Vagina (tissue), 2 donors: Measurements from ENCODE around the gene KCNQ4. TPM values are rescaled to one million over a fixed set of nuclear protein-coding genes. Genes with fewer than 3 reads are reported as not detected.

ENCODE experiments used
- DNase-seq, 2 donors: peaks; one replicate each; pipeline ENCODE4 v3.0.0-alpha.2; 2017; ENCODE audit errors: extremely low spot score in 2 of 2
- H3K27ac ChIP-seq: fragments of 200-600 bp; sonication (generic); one replicate; pipeline ENCODE4 v1.5.1; 2019
- H3K27me3 ChIP-seq: fragments of 200-600 bp; sonication (generic); one replicate; pipeline ENCODE4 v1.5.1; 2019
- H3K36me3 ChIP-seq, 2 donors: fragments of 200-600 bp; sonication (generic); one replicate each; pipeline ENCODE4 v1.5.1; 2017 to 2019
- H3K4me1 ChIP-seq: fragments of 200-600 bp; sonication (generic); one replicate; pipeline ENCODE4 v1.5.1; 2019
- H3K4me3 ChIP-seq, 2 donors: fragments of 200-600 bp; sonication (generic); 1 replicate in 1 of 2; 2 replicates in 1 of 2; pipeline ENCODE4 v1.5.1; 2016 to 2019
- H3K9me3 ChIP-seq: fragments of 200-600 bp; sonication (generic); one replicate; pipeline ENCODE4 v1.5.1; 2019
- POLR2A ChIP-seq, 2 donors: fragments of 450-650 bp; IDR thresholded peaks; one replicate each; pipeline ENCODE4 v1.6.1; 2017; ENCODE audit warnings: antibody characterized with exemption in 2 of 2, mild to moderate bottlenecking in 2 of 2, moderate library complexity in 2 of 2
- POLR2AphosphoS5 ChIP-seq, 2 donors: sonication (generic); formaldehyde crosslinking; IDR thresholded peaks; one replicate each; pipeline ENCODE4 v1.9.0; 2017; ENCODE audit warnings: antibody characterized with exemption in 2 of 2, mild to moderate bottlenecking in 2 of 2, low read depth in 1 of 2; ENCODE audit not compliant: insufficient read depth in 1 of 2
- intact Hi-C: fragments of 100-400 bp; cut with DNase I; formaldehyde crosslinking; loops from one replicate; pipeline ENCODE4 v1.15.1; 2023
- total RNA-seq: library from RNA; depleted of rRNA; stranded (reverse); fragments of >200 nt; gene quantifications from one replicate; pipeline ENCODE4 v1.2.3, GENCODE V29; 2016
- TF ChIP-seq, protein P1 (sequence below), 3 experiments: fragments of 450-650 bp in 2 of 3; fragments of 200-600 bp in 1 of 3; sonication (generic) in 1 of 3; IDR thresholded peaks; one replicate each; pipeline ENCODE4 v1.5.1; 2017 to 2019; ENCODE audit warnings: antibody characterized with exemption in 3 of 3, mild to moderate bottlenecking in 2 of 3, moderate library complexity in 2 of 3

Gene KCNQ4
- total RNA-seq, 1 donor from 2014 or later = 2.0 TPM

DNA sequence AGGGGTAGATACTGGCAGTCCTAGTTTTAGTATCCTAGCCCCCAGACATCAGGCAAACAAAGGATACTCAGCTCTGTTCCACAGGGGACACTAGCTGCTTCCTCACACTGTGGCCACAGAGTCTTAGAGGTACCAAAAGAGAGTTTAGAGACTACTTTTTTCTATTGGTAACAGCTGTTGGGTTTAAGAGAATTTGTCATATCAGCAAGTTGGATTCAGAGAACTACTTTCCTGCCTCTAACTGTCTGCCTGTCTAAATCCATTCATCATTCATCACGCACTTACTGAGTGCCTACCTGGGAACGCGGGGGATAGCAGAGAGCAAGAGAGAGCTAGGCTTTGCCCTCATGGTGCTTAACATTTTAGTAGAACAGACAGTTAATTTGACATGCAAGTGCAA, 27.1 kb upstream of the KCNQ4 start:
- Histone ChIP-seq H3K36me3 (peaks cover 0 to 71% of the 10 kb centered on the region in 2 donors), H3K4me3 (no peak overlapping the region), H3K27me3 (no peaks in the 10 kb centered on the region), H3K9me3 (no peaks in the 10 kb centered on the region), H3K27ac (no peak overlapping the region), H3K4me1 (no peaks in the 10 kb centered on the region)
- DNase-seq = no peak
- TF ChIP-seq, protein P1, sequence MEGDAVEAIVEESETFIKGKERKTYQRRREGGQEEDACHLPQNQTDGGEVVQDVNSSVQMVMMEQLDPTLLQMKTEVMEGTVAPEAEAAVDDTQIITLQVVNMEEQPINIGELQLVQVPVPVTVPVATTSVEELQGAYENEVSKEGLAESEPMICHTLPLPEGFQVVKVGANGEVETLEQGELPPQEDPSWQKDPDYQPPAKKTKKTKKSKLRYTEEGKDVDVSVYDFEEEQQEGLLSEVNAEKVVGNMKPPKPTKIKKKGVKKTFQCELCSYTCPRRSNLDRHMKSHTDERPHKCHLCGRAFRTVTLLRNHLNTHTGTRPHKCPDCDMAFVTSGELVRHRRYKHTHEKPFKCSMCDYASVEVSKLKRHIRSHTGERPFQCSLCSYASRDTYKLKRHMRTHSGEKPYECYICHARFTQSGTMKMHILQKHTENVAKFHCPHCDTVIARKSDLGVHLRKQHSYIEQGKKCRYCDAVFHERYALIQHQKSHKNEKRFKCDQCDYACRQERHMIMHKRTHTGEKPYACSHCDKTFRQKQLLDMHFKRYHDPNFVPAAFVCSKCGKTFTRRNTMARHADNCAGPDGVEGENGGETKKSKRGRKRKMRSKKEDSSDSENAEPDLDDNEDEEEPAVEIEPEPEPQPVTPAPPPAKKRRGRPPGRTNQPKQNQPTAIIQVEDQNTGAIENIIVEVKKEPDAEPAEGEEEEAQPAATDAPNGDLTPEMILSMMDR (IDR thresholded peaks at IDR 0.05) = no peak
- no peak for TF ChIP-seq POLR2A (IDR thresholded peaks at IDR 0.05)
- TF ChIP-seq POLR2AphosphoS5 (IDR thresholded peaks at IDR 0.05; ENCODE audit: insufficient read depth in 1 of 2, low read depth in 1 of 2) = no peak
- intact Hi-C loops = no loop called here

DNA sequence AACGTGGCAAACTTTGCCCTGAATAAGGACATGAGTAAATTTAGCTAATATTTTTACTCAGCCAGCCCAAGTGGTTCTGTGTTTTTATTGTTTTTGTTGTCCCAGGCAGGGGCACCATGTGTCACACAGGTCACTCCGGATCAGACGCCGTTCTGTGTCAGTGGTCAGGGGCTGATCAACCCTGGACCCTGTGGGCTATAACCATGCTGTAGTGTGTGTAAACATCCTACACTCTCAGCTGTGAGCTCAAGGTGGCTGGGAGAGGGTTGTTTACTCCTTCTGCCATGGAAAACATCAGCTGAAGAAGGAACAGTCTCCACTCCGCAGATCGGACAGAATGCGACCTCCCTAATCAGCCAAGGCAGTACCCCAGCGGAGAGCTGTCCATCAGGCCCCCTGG, 26.5 kb upstream of the KCNQ4 start:
- intact Hi-C loops = no loop called here

DNA sequence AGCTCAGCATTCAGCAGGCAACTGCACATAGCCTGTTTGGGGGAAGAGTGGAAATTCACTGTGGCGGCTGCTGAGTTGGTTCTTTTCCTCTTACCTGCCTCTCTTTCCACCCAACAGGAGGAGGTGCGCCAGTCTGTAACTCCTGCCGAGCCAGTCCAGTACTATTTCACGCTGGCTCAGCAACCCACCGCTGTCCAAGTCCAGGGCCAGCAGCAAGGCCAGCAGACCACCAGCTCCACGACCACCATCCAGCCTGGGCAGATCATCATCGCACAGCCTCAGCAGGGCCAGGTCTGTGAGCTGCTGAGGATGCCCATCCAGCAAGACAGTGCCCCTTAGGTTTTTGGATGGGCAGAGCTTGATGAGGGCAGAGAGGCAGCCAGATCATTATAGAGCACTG, 25.6 kb upstream of the KCNQ4 start:
- intact Hi-C loops = no loop called here
- no peak overlapping the region for H3K4me3 ChIP-seq
- H3K27ac ChIP-seq = no peak overlapping the region
- TF ChIP-seq POLR2A (IDR thresholded peaks at IDR 0.05) = no peak
- TF ChIP-seq POLR2AphosphoS5 (IDR thresholded peaks at IDR 0.05; ENCODE audit: insufficient read depth in 1 of 2, low read depth in 1 of 2) = no peak
- TF ChIP-seq, protein P1 (IDR thresholded peaks at IDR 0.05) = no peak
- no peaks in the 10 kb centered on the region for H3K4me1 ChIP-seq
- peaks cover 0 to 80% of the 10 kb centered on the region in 2 donors for H3K36me3 ChIP-seq
- H3K27me3 ChIP-seq = no peaks in the 10 kb centered on the region
- no peaks in the 10 kb centered on the region for H3K9me3 ChIP-seq
- no peak for DNase-seq

More for the DNA sequence above, 26.5 kb upstream of the KCNQ4 start:
- H3K36me3 ChIP-seq = peaks cover 0 to 73% of the 10 kb centered on the region in 2 donors
- no peaks in the 10 kb centered on the region for H3K27me3 ChIP-seq
- no peak overlapping the region for H3K4me3 ChIP-seq
- DNase-seq = no peak
- TF ChIP-seq POLR2AphosphoS5 (IDR thresholded peaks at IDR 0.05; ENCODE audit: insufficient read depth in 1 of 2, low read depth in 1 of 2) = no peak
- no peak overlapping the region for H3K27ac ChIP-seq
- no peaks in the 10 kb centered on the region for H3K9me3 ChIP-seq
- no peaks in the 10 kb centered on the region for H3K4me1 ChIP-seq

DNA sequence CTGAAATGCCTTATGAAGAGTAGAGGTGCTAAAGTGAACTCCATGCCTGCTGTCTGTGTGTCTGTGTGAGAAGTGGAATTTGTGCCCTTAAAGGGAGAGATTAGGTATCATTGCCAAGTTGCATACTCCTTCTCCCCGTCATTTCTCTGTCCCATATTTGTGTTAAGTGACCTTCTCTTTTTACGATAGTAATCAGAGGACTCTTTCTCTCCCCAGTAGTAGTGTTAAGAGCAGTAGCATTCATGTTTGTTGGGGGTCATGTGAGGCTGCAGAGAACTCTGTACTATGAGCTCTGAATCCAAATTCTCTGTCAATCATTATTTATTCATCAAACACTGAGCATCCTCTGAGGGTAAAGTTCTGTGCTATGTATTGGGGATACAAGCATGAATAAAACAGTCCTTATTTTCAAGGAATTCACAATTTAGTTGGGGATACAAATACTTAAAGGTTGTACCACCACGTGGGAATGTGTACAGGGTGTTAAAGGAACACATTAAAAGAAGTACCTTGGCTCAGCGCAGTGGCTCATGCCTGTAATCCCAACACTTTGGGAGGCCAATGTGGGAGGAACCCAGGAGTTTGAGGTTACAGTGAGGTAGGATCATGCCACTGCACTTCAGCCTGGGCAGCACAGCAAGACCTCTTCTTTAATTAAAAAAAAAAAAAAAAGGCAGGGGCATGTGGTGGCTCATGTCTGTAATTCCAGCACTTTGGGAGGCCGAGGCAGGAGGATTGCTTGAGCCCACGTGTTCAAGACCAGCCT, 24.8 kb upstream of the KCNQ4 start:
- intact Hi-C loops = no loop called here
- no peaks in the 10 kb centered on the region for H3K4me1 ChIP-seq
- no peaks in the 10 kb centered on the region for H3K27me3 ChIP-seq
- no peak for DNase-seq
- H3K36me3 ChIP-seq = peaks cover 0 to 80% of the 10 kb centered on the region in 2 donors
- no peak overlapping the region for H3K4me3 ChIP-seq
- no peak overlapping the region for H3K27ac ChIP-seq
- TF ChIP-seq POLR2A (IDR thresholded peaks at IDR 0.05) = no peak
- TF ChIP-seq, protein P1 (IDR thresholded peaks at IDR 0.05) = no peak
- TF ChIP-seq POLR2AphosphoS5 (IDR thresholded peaks at IDR 0.05; ENCODE audit: insufficient read depth in 1 of 2, low read depth in 1 of 2) = no peak
- no peaks in the 10 kb centered on the region for H3K9me3 ChIP-seq

DNA sequence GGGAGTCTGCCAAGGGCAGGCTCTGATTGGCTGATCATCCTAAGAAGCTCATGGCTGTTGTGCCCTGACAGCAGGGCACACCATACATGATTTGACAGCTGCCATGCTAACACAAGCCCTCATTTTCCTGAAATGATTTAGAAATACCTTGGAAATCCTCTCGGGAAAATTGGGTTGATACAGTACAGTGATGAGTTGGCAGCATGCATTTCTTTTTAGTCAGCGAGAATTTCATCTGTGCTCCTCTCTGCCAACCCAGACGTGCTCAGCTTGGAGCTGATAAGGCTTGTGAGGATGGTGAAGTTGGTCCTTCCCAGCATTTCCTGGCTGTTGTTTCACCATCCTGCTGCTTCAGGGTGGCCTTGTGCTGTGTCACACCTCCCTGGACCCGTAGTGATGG, 22.6 kb upstream of the KCNQ4 start:
- no peaks in the 10 kb centered on the region for H3K4me1 ChIP-seq
- no peaks in the 10 kb centered on the region for H3K27me3 ChIP-seq
- no peak overlapping the region for H3K4me3 ChIP-seq
- no peaks in the 10 kb centered on the region for H3K9me3 ChIP-seq
- DNase-seq = no peak
- TF ChIP-seq POLR2AphosphoS5 (IDR thresholded peaks at IDR 0.05; ENCODE audit: insufficient read depth in 1 of 2, low read depth in 1 of 2) (no peak), POLR2A (IDR thresholded peaks at IDR 0.05) (no peak)
- TF ChIP-seq, protein P1 (IDR thresholded peaks at IDR 0.05) = no peak
- H3K36me3 ChIP-seq = peaks cover 0 to 75% of the 10 kb centered on the region in 2 donors
- intact Hi-C loops = no loop called here
- no peak overlapping the region for H3K27ac ChIP-seq
